ENCODE results near the gene TERT. TPM values are rescaled to one million over a fixed set of nuclear protein-coding genes. Genes with fewer than 3 reads are reported as not detected.

TERT gene
- polyA plus RNA-seq, 1 donor from 2014 or later = not detected

DNA sequence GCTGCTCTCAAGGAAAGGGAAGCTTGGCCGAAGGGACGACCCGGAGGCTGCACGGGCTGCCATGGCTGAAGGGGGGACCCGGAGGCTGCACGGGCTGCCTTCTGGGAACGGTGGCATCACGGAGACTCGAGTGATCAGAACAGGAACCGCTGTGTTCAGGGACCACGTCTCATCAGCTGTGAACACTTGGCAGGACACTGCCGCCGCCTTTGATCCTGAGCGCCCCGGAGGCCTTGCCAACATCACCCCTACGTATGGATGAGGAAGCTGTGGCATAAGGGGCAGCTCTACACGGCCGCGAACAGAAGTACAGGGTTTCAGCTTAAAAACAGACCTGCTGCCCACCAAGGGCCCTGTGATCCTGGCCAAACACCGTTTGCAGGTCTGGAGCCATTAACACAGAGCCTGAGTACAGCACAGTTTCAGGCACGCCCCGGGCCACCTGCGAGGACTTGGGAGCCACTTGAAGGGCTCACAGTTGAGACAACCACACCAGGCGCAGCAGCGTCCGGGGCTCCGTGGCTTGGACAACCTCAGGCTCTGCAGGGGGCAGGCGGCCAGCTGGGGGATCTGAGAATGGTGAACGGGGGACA, 23.9 kb upstream of the TERT start:
- TF ChIP-seq RAD21 (conservative IDR thresholded peaks at IDR 0.05) (no peak), MXI1 (conservative IDR thresholded peaks at IDR 0.05; ENCODE audit: poor library complexity, severe bottlenecking) (no peak), EZH2 (IDR thresholded peaks at IDR 0.05; ENCODE audit: borderline replicate concordance, insufficient read depth, low read length, poor library complexity, severe bottlenecking) (no peak), EP300 (conservative IDR thresholded peaks at IDR 0.05; ENCODE audit: poor library complexity, severe bottlenecking) (no peak), TAF1 (IDR thresholded peaks at IDR 0.05; ENCODE audit: low read depth) (no peak), POLR2AphosphoS5 (IDR thresholded peaks at IDR 0.05) (no peak), SMC3 (conservative IDR thresholded peaks at IDR 0.05; ENCODE audit: poor library complexity) (no peak)
- TF ChIP-seq, protein P1, sequence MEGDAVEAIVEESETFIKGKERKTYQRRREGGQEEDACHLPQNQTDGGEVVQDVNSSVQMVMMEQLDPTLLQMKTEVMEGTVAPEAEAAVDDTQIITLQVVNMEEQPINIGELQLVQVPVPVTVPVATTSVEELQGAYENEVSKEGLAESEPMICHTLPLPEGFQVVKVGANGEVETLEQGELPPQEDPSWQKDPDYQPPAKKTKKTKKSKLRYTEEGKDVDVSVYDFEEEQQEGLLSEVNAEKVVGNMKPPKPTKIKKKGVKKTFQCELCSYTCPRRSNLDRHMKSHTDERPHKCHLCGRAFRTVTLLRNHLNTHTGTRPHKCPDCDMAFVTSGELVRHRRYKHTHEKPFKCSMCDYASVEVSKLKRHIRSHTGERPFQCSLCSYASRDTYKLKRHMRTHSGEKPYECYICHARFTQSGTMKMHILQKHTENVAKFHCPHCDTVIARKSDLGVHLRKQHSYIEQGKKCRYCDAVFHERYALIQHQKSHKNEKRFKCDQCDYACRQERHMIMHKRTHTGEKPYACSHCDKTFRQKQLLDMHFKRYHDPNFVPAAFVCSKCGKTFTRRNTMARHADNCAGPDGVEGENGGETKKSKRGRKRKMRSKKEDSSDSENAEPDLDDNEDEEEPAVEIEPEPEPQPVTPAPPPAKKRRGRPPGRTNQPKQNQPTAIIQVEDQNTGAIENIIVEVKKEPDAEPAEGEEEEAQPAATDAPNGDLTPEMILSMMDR (IDR thresholded peaks at IDR 0.05; ENCODE audit: poor library complexity, severe bottlenecking) = no peak
- TF ChIP-seq, protein P2, sequence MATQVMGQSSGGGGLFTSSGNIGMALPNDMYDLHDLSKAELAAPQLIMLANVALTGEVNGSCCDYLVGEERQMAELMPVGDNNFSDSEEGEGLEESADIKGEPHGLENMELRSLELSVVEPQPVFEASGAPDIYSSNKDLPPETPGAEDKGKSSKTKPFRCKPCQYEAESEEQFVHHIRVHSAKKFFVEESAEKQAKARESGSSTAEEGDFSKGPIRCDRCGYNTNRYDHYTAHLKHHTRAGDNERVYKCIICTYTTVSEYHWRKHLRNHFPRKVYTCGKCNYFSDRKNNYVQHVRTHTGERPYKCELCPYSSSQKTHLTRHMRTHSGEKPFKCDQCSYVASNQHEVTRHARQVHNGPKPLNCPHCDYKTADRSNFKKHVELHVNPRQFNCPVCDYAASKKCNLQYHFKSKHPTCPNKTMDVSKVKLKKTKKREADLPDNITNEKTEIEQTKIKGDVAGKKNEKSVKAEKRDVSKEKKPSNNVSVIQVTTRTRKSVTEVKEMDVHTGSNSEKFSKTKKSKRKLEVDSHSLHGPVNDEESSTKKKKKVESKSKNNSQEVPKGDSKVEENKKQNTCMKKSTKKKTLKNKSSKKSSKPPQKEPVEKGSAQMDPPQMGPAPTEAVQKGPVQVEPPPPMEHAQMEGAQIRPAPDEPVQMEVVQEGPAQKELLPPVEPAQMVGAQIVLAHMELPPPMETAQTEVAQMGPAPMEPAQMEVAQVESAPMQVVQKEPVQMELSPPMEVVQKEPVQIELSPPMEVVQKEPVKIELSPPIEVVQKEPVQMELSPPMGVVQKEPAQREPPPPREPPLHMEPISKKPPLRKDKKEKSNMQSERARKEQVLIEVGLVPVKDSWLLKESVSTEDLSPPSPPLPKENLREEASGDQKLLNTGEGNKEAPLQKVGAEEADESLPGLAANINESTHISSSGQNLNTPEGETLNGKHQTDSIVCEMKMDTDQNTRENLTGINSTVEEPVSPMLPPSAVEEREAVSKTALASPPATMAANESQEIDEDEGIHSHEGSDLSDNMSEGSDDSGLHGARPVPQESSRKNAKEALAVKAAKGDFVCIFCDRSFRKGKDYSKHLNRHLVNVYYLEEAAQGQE (IDR thresholded peaks at IDR 0.05; ENCODE audit: borderline replicate concordance) = no peak
- Histone ChIP-seq H3K79me2 (replicated peaks; ENCODE audit: insufficient read depth, low read length) (no peaks in the 10 kb centered on the region), H4K20me1 (ENCODE audit: insufficient read depth) (no peaks in the 10 kb centered on the region), H3K9ac (ENCODE audit: low read length) (no peak overlapping the region), H3K9me2 (ENCODE audit: insufficient read depth, low read length) (no peaks in the 10 kb centered on the region), H2AFZ (ENCODE audit: low read depth, low read length) (no peak overlapping the region), H3K36me3 (ENCODE audit: insufficient read depth, low read length) (no peaks in the 10 kb centered on the region), H3K9me3 (ENCODE audit: low read length) (no peaks in the 10 kb centered on the region), H3K4me2 (ENCODE audit: low read length) (no peak overlapping the region), H3K4me3 (ENCODE audit: low read length) (no peak overlapping the region), H3K27ac (ENCODE audit: low read length) (no peak overlapping the region), H3F3A (ENCODE audit: insufficient read depth, low read length, poor library complexity, severe bottlenecking) (no peaks in the 10 kb centered on the region), H3K27me3 (ENCODE audit: insufficient read depth, low read depth, low read length) (no peaks in the 10 kb centered on the region)

DNA sequence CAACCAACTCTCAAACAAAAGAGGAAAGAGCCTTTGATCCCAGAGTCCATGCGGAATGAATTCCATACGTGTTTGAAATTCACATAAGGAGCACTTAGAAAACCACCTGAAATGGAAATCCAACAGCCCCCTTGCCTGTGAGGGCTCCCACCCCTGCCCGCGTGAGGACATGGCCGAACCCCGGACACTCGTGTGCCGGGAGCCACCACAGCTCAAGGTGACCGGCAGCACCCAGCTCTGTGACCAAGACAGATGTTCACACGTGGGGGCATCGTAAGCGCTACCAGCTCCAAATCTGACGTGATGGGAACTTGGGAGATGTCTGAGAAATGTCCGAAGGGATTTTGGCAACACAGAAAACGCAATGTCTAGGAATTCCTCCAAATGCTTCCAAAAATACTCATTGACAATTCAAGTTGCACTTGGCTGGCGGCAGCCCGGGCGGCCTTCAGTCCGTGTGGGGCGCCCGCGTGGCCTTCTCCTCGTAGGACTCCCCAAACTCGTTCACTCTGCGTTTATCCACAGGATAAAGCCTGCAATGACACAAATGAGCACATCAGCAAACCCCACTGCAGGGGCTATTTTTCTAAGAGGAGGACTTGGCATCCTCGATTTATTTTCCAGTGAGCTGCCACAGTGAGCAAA, 23.2 kb upstream of the TERT start:
- Histone ChIP-seq H3K9me2 (ENCODE audit: insufficient read depth, low read length) (no peaks in the 10 kb centered on the region), H3K9me3 (ENCODE audit: low read length) (no peaks in the 10 kb centered on the region), H3K79me2 (replicated peaks; ENCODE audit: insufficient read depth, low read length) (no peaks in the 10 kb centered on the region), H3K4me2 (ENCODE audit: low read length) (no peak overlapping the region), H3K36me3 (ENCODE audit: insufficient read depth, low read length) (no peaks in the 10 kb centered on the region), H2AFZ (ENCODE audit: low read depth, low read length) (no peak overlapping the region), H3K4me3 (ENCODE audit: low read length) (no peak overlapping the region), H3K9ac (ENCODE audit: low read length) (no peak overlapping the region), H3K27ac (ENCODE audit: low read length) (no peak overlapping the region), H4K20me1 (ENCODE audit: insufficient read depth) (no peaks in the 10 kb centered on the region), H3K27me3 (ENCODE audit: insufficient read depth, low read depth, low read length) (no peaks in the 10 kb centered on the region), H3F3A (ENCODE audit: insufficient read depth, low read length, poor library complexity, severe bottlenecking) (no peaks in the 10 kb centered on the region)
- TF ChIP-seq TAF1 (IDR thresholded peaks at IDR 0.05; ENCODE audit: low read depth) (no peak), SMC3 (conservative IDR thresholded peaks at IDR 0.05; ENCODE audit: poor library complexity) (no peak), EP300 (conservative IDR thresholded peaks at IDR 0.05; ENCODE audit: poor library complexity, severe bottlenecking) (no peak), EZH2 (IDR thresholded peaks at IDR 0.05; ENCODE audit: borderline replicate concordance, insufficient read depth, low read length, poor library complexity, severe bottlenecking) (no peak), POLR2AphosphoS5 (IDR thresholded peaks at IDR 0.05) (no peak)
- TF ChIP-seq, protein P1 (IDR thresholded peaks at IDR 0.05; ENCODE audit: poor library complexity, severe bottlenecking) = no peak

Measured in neural cell (in vitro differentiated cells).